ENCODE results near the gene KIAA0040.

The KIAA0040 gene

DNA sequence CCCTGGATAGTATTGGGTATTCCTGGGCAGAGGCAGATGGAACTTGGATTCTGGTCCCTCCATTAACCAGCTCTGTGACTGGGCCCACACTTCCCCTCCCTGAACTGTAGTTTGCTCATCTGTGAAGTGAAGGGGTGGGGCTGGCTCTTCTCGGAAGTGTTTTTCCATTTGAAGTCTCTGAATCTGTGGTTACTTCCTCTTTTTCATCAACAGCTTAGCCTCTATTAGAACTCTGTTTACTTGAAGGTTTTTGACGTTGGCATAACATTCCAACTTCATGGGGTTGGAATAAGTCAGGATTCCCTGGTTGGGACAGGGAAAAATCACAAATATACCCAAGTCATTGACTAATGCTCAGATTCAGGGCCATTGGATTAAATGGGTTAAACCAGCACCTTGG is 3.6 kb downstream of the KIAA0040 start:
- Histone ChIP-seq H2BK120ac (ENCODE audit: low read depth, low read length) (no peak overlapping the region), H3K27me3 (ENCODE audit: control insufficient read depth in 1 of 2, insufficient read depth in 1 of 2, low read length in 2 of 2) (peaks cover 48 to 57% of the 10 kb centered on the region in 2 experiments), H2AK5ac (ENCODE audit: low read length, severe bottlenecking) (no peak overlapping the region), H2BK12ac (ENCODE audit: low read length in 2 of 2) (no peak overlapping the region), H3K9me3 (ENCODE audit: control insufficient read depth, low read length) (no peaks in the 10 kb centered on the region), H4K91ac (ENCODE audit: low read length) (no peak overlapping the region), H3K18ac (ENCODE audit: low read depth in 1 of 2, low read length in 2 of 2) (no peak overlapping the region), H2BK15ac (ENCODE audit: low read depth, poor library complexity, severe bottlenecking) (no peak overlapping the region), H2AFZ (ENCODE audit: low read depth, low read length) (no peak overlapping the region), H4K8ac (ENCODE audit: low read length) (no peak overlapping the region), H3K4me3 (ENCODE audit: insufficient read depth in 1 of 2, low read depth in 1 of 2, low read length in 2 of 2) (no peak overlapping the region), H2BK5ac (ENCODE audit: low read depth, low read length, poor library complexity, severe bottlenecking) (no peak overlapping the region), H3K79me1 (replicated peaks; ENCODE audit: low read length, poor library complexity, severe bottlenecking) (no peaks in the 10 kb centered on the region), H3K4me2 (ENCODE audit: low read length, poor library complexity, severe bottlenecking) (no peak overlapping the region), H3K4ac (ENCODE audit: low read depth in 1 of 2, low read length in 2 of 2) (no peak overlapping the region), H3K9ac (ENCODE audit: low read length) (no peak overlapping the region), H3K14ac (ENCODE audit: low read length in 2 of 2) (no peak overlapping the region), H3K23ac (ENCODE audit: low read length in 2 of 2) (no peak overlapping the region), H3K27ac (ENCODE audit: low read length, poor library complexity, severe bottlenecking) (no peak overlapping the region), H3K4me1 (ENCODE audit: control insufficient read depth, insufficient read depth, low read depth, low read length) (peaks cover 12% of the 10 kb centered on the region), H3K36me3 (ENCODE audit: control insufficient read depth in 1 of 2, insufficient read depth in 2 of 2, low read depth in 1 of 2, low read length in 2 of 2) (no peaks in the 10 kb centered on the region)
- WGBS, result no CpG with 5 or more reads among the region's 2 CpGs
- no peak for DNase-seq

DNA sequence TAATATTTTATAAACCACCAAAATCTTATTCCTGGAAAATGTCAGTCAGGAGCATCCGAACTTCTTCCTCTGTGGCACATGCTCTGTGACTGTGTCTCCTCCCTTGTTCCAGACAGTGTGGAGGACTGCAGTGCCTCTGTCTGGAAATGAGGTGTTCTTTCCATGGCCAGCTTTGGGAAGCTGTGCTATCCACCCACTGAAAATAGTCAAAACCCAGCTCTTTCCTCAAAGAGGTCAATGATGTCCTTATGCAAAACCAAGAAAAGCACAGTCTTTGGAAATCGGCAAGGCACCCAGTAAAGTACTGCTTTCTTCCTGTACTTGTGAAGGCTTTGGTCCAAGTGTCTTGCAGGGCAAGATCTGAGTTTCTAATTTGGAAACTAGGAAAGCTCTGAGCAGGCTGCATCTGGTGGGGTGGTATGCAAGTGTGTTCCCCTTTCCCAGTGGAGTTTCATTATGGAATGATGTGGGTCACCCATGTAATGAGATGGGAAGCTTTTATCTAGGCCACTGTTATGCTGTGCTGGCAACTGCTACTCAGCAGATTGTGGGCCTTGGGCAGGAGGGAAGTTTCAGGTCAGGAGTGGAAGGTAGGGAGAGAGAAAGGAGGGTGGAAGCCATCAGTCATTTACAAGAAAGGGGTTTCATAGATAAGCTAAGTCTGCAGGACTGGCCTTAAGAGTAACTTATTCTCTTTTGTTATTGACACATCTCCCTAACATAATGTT is 6.0 kb downstream of the KIAA0040 start:
- Histone ChIP-seq H2AK5ac (ENCODE audit: low read length, severe bottlenecking) (no peak overlapping the region), H2AFZ (ENCODE audit: low read depth, low read length) (no peak overlapping the region), H3K4ac (ENCODE audit: low read depth in 1 of 2, low read length in 2 of 2) (no peak overlapping the region), H2BK5ac (ENCODE audit: low read depth, low read length, poor library complexity, severe bottlenecking) (no peak overlapping the region), H3K4me3 (ENCODE audit: insufficient read depth in 1 of 2, low read depth in 1 of 2, low read length in 2 of 2) (no peak overlapping the region), H2BK15ac (ENCODE audit: low read depth, poor library complexity, severe bottlenecking) (no peak overlapping the region), H3K18ac (ENCODE audit: low read depth in 1 of 2, low read length in 2 of 2) (no peak overlapping the region), H3K27me3 (ENCODE audit: control insufficient read depth in 1 of 2, insufficient read depth in 1 of 2, low read length in 2 of 2) (peaks cover 32 to 46% of the 10 kb centered on the region in 2 experiments), H4K91ac (ENCODE audit: low read length) (no peak overlapping the region), H3K23ac (ENCODE audit: low read length in 2 of 2) (no peak overlapping the region), H3K79me1 (replicated peaks; ENCODE audit: low read length, poor library complexity, severe bottlenecking) (no peaks in the 10 kb centered on the region), H2BK120ac (ENCODE audit: low read depth, low read length) (no peak overlapping the region), H3K4me2 (ENCODE audit: low read length, poor library complexity, severe bottlenecking) (no peak overlapping the region), H3K27ac (ENCODE audit: low read length, poor library complexity, severe bottlenecking) (no peak overlapping the region), H3K14ac (ENCODE audit: low read length in 2 of 2) (no peak overlapping the region), H3K9me3 (ENCODE audit: control insufficient read depth, low read length) (no peaks in the 10 kb centered on the region), H3K36me3 (ENCODE audit: control insufficient read depth in 1 of 2, insufficient read depth in 2 of 2, low read depth in 1 of 2, low read length in 2 of 2) (no peaks in the 10 kb centered on the region), H3K9ac (ENCODE audit: low read length) (no peak overlapping the region), H4K8ac (ENCODE audit: low read length) (no peak overlapping the region), H2BK12ac (ENCODE audit: low read length in 2 of 2) (no peak overlapping the region), H3K4me1 (ENCODE audit: control insufficient read depth, insufficient read depth, low read depth, low read length) (peaks cover under 1% of the 10 kb centered on the region)
- 89% methylated on average over 2 of the region's 2 CpGs for WGBS
- no peak for DNase-seq

DNA sequence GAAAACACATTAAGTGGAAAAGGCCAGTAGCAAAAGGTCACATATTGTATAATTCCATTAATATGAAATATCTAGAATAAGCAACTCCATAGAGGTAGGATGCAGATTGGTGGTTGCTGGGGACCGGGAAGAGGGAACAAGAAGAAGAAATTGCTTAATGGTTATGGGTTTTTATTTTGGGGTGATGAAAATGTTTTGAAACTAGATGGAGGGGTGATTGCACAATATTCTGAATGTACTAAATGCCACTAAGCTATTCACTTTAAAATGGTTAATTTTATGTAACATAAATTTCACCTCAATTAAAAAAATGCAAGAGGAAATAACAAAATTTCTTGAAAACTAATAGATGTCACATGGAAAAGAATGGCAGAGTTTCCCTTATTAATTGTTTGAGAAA is 6.7 kb downstream of the KIAA0040 start:
- no peaks in the 10 kb centered on the region for H3K4me1 ChIP-seq (ENCODE audit: control insufficient read depth, insufficient read depth, low read depth, low read length)
- no peaks in the 10 kb centered on the region for H3K36me3 ChIP-seq (ENCODE audit: control insufficient read depth in 1 of 2, insufficient read depth in 2 of 2, low read depth in 1 of 2, low read length in 2 of 2)
- no peak overlapping the region for H3K4me3 ChIP-seq (ENCODE audit: insufficient read depth in 1 of 2, low read depth in 1 of 2, low read length in 2 of 2)
- no peak overlapping the region for H2BK5ac ChIP-seq (ENCODE audit: low read depth, low read length, poor library complexity, severe bottlenecking)
- H2BK120ac ChIP-seq (ENCODE audit: low read depth, low read length), result no peak overlapping the region
- DNase-seq, result no peak
- H3K9ac ChIP-seq (ENCODE audit: low read length), result no peak overlapping the region
- no peak overlapping the region for H2BK15ac ChIP-seq (ENCODE audit: low read depth, poor library complexity, severe bottlenecking)
- H4K91ac ChIP-seq (ENCODE audit: low read length), result no peak overlapping the region
- H3K4ac ChIP-seq (ENCODE audit: low read depth in 1 of 2, low read length in 2 of 2), result no peak overlapping the region
- no peaks in the 10 kb centered on the region for H3K9me3 ChIP-seq (ENCODE audit: control insufficient read depth, low read length)
- no peak overlapping the region for H2BK12ac ChIP-seq (ENCODE audit: low read length in 2 of 2)
- H4K8ac ChIP-seq (ENCODE audit: low read length), result no peak overlapping the region
- no peak overlapping the region for H2AFZ ChIP-seq (ENCODE audit: low read depth, low read length)
- no peak overlapping the region for H3K18ac ChIP-seq (ENCODE audit: low read depth in 1 of 2, low read length in 2 of 2)
- H3K4me2 ChIP-seq (ENCODE audit: low read length, poor library complexity, severe bottlenecking), result no peak overlapping the region
- 82% methylated on average over 1 of the region's 1 CpG for WGBS
- no peak overlapping the region for H3K23ac ChIP-seq (ENCODE audit: low read length in 2 of 2)
- H2AK5ac ChIP-seq (ENCODE audit: low read length, severe bottlenecking), result no peak overlapping the region
- no peaks in the 10 kb centered on the region for H3K79me1 ChIP-seq (replicated peaks; ENCODE audit: low read length, poor library complexity, severe bottlenecking)
- H3K14ac ChIP-seq (ENCODE audit: low read length in 2 of 2), result no peak overlapping the region
- peaks cover 27 to 39% of the 10 kb centered on the region in 2 experiments for H3K27me3 ChIP-seq (ENCODE audit: control insufficient read depth in 1 of 2, insufficient read depth in 1 of 2, low read length in 2 of 2)
- no peak overlapping the region for H3K27ac ChIP-seq (ENCODE audit: low read length, poor library complexity, severe bottlenecking)

DNA sequence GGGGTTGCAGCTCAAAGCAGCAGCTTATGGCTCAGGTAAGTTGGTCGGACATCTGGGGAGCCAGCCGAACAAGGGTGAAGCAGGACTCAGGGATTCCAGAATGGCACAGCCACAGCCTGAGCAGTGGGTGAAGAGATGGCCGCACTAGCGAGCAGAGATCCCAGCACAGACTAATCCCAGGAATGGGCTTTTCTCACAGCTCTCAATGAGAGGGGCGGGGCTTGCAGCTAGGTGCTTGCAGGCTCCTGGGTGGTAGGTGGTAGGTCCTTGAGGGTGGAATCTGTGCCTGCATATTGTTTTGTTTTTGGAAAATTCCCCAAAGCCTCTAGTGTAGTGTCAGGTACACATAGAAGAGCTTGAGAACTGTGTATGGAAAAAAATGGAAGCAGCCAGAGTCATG is 9.0 kb downstream of the KIAA0040 start:
- no peak overlapping the region for H3K4me2 ChIP-seq (ENCODE audit: low read length, poor library complexity, severe bottlenecking)
- no peak overlapping the region for H2BK12ac ChIP-seq (ENCODE audit: low read length in 2 of 2)
- no peak overlapping the region for H4K91ac ChIP-seq (ENCODE audit: low read length)
- no peak overlapping the region for H2BK120ac ChIP-seq (ENCODE audit: low read depth, low read length)
- WGBS, result 93% methylated on average over 5 of the region's 5 CpGs
- H3K36me3 ChIP-seq (ENCODE audit: control insufficient read depth in 1 of 2, insufficient read depth in 2 of 2, low read depth in 1 of 2, low read length in 2 of 2), result no peaks in the 10 kb centered on the region
- no peak overlapping the region for H2AFZ ChIP-seq (ENCODE audit: low read depth, low read length)
- H4K8ac ChIP-seq (ENCODE audit: low read length), result no peak overlapping the region
- no peaks in the 10 kb centered on the region for H3K4me1 ChIP-seq (ENCODE audit: control insufficient read depth, insufficient read depth, low read depth, low read length)
- H3K4ac ChIP-seq (ENCODE audit: low read depth in 1 of 2, low read length in 2 of 2), result no peak overlapping the region
- no peak overlapping the region for H2AK5ac ChIP-seq (ENCODE audit: low read length, severe bottlenecking)
- H2BK15ac ChIP-seq (ENCODE audit: low read depth, poor library complexity, severe bottlenecking), result no peak overlapping the region
- no peak overlapping the region for H2BK5ac ChIP-seq (ENCODE audit: low read depth, low read length, poor library complexity, severe bottlenecking)
- H3K27ac ChIP-seq (ENCODE audit: low read length, poor library complexity, severe bottlenecking), result no peak overlapping the region
- H3K23ac ChIP-seq (ENCODE audit: low read length in 2 of 2), result no peak overlapping the region
- no peak overlapping the region for H3K4me3 ChIP-seq (ENCODE audit: insufficient read depth in 1 of 2, low read depth in 1 of 2, low read length in 2 of 2)
- H3K79me1 ChIP-seq (replicated peaks; ENCODE audit: low read length, poor library complexity, severe bottlenecking), result no peaks in the 10 kb centered on the region
- H3K9me3 ChIP-seq (ENCODE audit: control insufficient read depth, low read length), result no peaks in the 10 kb centered on the region
- no peak overlapping the region for H3K18ac ChIP-seq (ENCODE audit: low read depth in 1 of 2, low read length in 2 of 2)
- H3K27me3 ChIP-seq (ENCODE audit: control insufficient read depth in 1 of 2, insufficient read depth in 1 of 2, low read length in 2 of 2), result peaks cover 9 to 20% of the 10 kb centered on the region in 2 experiments
- no peak overlapping the region for H3K14ac ChIP-seq (ENCODE audit: low read length in 2 of 2)
- no peak for DNase-seq
- H3K9ac ChIP-seq (ENCODE audit: low read length), result no peak overlapping the region

All from mesenchymal stem cell (in vitro differentiated cells and primary cell).